Amniotic epithelial cell (primary cell): Measurements from ENCODE around the gene DOCK9.

Experiments
- DNase-seq: peaks from one replicate; pipeline ENCODE4 v3.0.0-alpha.2; 2010; ENCODE audit warnings: low read depth

Gene DOCK9

DNA sequence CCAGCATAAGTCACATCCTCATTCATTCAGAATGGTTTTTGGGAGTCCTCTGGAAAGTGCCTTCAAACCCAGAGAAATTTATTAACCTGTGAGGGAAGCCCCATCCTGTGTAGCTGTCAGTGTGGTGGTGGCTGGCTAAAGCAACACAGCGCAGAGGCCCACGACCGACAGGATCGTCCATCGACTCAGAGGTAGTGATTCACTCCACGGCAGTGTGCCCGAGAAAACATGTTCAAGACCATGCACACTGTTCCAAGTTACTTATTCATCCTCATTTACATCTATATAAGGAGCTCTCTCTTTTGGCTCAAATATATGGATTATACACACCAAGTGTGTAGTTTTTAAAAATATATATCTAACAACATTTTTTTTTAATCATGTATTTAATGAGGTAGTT lies 129.1 kb downstream of the DOCK9 start:
- no peak for DNase-seq

- peak; percentile 68 for DNase-seq
Observed at GRCh38 chr13:98847780-98848179, 130.1 kb downstream of the DOCK9 start.

DNA sequence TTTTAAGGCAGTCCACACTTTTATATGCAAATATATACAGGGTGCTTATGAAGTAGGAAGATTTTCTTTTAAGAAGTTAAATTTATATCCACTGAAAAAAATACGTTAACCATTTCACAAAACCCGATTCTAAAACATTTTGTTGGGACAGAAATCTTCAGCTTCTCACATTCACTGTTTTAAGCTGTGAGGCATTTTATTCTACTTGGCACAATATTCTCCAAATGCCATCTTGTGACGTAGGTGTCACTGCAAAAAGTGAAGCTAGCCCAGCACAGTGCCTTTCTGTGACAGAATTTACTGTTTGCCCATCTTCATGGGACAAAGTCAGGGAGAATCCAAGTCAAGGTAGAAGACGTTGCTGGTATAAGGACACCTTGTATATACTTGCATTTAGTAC lies 130.9 kb downstream of the DOCK9 start:
- DNase-seq = no peak

DNA sequence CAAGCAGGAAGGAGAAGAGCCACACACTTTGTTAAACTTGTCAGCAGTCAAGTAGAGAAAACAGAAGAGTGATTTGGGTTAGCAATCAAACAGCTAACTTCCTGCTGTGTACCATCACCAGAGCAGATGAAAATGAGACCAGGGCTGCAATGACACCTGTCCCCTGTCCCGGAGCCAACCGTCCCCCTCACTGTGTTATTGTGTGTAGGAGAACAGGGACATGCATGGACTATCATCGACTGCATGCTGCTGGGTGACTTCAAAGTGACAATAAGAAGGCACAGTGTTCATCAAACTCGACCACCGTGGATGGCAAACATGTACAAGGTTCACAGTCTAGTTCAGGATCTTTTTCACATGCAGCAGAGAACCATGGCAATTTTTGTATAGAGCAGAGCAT lies 131.3 kb downstream of the DOCK9 start:
- no peak for DNase-seq

GRCh38 chr13:98845742-98846141 lies 132.1 kb downstream of the DOCK9 start:
- DNase-seq = no peak

DNA sequence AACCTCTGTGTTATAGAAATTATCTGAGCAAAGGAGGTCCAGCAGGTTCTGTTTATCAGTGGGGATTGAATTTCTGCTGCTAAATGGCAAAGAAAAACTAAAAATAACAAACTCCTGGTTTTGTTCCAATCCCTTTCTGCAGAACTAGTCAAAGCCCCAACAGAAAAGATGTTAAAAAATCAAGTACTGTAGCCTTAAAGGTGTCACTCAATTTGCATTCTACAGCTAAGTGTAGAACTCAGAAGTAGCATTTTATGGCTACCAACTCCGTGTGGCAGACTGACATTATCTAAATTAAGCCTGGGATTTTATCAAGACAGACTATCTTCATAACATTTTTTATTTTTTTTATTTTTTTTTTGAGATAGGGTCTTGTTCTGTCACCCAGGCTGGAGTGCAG lies 133.8 kb downstream of the DOCK9 start:
- DNase-seq = no peak

GRCh38 chr13:98843482-98843877 lies 134.4 kb downstream of the DOCK9 start:
- DNase-seq = no peak

DNA sequence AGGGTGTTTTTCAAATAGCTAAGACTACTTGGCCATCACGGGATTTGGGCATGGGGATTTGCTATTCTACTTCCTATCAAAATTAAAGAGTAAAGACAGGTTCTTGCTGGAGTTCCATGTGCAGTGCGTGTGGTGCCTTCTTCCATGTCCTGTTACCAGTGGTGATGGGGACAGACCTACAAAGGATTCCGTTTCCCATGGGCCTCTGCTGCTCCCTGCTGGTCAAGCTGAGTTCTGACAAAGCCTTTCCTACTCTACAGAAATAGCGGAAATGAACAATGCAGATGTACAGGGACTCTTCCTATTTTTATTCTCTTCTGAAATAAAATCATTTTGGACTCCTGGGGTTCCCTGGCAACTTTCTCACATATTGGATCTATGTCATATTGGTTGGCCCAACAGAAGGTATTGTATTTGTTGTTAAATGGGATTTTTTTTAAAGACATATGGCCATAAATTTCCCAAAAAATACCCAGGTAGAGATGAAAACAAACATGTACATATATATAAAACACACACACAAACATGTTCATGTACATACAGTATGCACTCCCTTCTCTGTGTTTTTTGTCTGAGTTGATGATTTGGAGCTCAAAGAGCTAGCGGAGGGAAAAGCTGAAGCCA lies 134.9 kb downstream of the DOCK9 start:
- peak; percentile 68 for DNase-seq

DNA sequence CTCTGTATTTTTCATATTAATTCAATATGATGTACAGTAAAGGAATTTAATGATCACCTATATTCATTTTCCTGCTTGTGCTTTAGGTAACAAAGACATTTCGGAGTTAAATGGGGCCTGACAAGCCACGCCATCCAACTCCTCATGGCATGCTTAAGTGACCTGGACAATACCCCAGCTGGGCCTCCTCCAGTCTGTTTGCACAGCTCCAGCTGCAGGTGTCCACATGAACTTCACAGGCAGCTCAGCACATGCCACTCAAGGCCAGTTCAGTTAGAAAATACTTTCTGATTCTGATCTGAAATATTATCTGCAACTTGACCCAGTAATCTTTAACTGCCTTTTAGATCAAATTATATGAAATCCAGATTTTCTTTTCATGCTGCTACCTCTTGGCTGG lies 135.8 kb downstream of the DOCK9 start:
- DNase-seq = no peak

- no peak for DNase-seq
Observed at GRCh38 chr13:98839856-98840769, 137.8 kb downstream of the DOCK9 start.

- DNase-seq = no peak
Observed at GRCh38 chr13:98838776-98839175, 139.1 kb downstream of the DOCK9 start.

DNA sequence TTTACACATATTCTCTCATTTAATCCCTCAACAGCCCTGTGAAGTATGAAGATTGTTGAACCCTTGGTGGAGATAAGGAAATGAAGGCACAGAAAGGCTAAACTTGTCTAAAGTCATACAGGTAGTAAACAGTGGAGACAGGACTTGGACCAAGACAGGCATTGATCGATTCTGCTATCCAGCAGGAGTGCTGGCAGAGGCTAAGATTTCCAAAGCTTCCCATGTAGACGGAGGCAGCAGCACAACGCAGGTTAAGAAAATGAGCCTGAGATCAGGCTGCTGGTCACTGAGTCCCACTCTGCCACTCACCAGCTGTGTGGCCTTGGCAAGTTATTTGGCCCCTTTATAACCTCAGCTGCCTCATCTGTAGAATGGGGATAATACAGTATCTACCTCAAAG lies 140.0 kb downstream of the DOCK9 start:
- DNase-seq = no peak

DNA sequence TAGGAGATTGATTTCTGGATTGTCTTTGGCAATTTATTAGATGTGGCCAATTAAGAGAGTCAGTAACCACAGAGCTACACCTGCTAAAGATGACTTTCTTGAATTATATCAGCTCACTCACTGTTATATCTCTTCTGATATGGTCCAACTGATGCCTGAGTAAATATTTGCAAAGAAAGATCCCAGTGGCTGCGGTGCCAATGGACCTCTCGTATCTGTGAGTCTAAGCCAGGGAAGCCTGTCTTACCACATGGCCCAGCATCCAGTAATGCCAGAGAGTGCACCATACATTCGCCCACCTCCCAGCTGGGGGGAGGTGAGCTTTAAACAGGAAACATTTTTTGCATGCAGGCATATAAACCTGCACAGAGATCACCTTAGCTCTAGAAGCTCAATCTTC lies 142.7 kb downstream of the DOCK9 start:
- DNase-seq = no peak

DNA sequence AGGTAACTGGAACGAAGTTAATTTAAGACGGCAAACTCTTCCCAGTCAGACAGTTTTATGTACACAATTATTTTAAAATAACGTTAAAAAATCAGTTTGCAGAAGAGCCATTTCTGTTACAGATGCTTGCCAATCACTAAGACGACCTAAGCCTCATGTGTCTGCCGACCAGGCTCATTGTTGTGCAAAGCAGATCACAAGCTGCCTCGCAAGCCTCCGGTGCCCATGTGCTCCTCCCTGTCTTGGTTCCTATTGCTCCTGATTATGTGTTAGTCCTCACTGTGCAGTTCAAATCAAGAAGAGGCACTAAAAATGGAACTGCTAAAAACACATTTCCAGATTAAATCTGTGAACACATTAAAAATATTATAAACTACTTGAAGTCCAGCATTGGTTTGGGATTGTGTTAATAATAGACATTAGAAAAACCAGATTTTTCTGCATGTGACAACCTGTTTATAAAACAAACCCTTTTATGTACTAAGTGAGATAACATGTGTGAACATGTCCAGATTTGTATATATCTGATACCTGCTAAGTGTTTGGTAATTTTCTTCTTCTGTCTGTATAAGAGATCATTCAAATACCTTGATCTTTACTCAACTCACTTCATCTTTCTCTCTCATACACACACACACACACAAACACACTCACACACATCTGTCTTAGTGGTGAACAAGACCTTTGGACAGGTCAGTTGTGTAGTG lies 143.5 kb downstream of the DOCK9 start:
- DNase-seq = no peak

- DNase-seq = no peak
Observed at GRCh38 chr13:98831236-98831635, 146.6 kb downstream of the DOCK9 start.

DNA sequence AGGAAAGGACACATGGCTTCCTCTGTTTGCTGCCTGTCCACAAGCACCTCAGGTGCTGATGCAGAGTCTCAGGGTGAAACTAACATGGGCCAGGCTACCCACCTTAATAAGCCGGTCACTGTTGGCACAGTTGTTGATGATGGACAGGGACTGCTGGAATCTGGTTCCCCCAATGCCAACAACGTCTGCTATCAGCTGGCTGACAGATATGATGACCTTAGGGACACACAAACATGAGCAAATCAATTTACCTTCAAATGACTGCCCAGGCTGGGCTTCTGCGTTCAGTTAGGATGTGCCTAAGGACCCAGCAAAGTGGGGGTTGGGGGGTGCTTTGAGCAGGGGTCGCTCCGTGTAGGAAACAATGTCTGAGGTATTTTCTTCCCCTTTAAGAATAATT lies 148.3 kb downstream of the DOCK9 start:
- DNase-seq = no peak

DNA sequence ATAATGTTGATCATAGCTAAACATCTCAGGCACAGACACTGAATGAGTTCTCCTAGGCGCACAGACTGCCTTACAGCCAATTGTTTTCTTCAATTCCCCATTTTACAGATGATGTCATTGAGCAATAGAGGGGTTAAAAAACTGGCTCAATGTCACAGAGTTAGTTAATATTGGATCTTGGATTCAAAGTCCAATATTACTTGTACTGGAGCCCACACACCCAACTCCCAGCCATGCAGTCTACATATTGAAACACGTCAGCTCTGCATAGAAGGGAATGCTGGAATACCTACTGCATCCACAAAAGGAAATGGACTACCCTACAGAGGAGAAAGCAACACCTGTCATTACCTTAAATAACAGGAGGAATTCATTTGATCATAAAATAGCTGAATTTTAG lies 149.2 kb downstream of the DOCK9 start:
- no peak for DNase-seq

- no peak for DNase-seq
Observed at GRCh38 chr13:98827449-98827848, 150.4 kb downstream of the DOCK9 start.

GRCh38 chr13:98826146-98826545 lies 151.7 kb downstream of the DOCK9 start:
- DNase-seq = no peak

DNA sequence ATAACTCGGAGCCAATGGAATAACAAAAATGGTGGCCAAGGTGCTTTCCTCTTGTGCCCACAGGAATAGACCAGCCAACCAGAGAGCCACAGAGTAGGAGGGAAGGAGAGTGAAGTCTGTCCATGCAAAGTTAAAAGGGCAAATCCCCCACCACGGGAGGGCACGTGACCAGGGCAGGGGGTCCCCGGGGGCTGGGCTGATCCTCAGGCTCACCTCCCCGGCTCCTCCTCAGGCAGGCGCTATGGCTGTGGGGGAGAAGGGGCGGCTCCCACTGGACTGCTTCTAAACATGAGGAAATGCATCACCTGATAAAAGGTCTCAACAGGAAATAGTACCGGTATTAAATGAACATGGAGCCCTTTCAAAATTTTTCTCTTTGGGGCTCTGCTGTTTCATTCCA lies 152.2 kb downstream of the DOCK9 start:
- no peak for DNase-seq

- no peak for DNase-seq
Observed at GRCh38 chr13:98824376-98825160, 153.3 kb downstream of the DOCK9 start.

GRCh38 chr13:98823442-98823841 lies 154.4 kb downstream of the DOCK9 start:
- DNase-seq = no peak
